Measurements from ENCODE around the gene CYLD.

The CYLD gene

DNA sequence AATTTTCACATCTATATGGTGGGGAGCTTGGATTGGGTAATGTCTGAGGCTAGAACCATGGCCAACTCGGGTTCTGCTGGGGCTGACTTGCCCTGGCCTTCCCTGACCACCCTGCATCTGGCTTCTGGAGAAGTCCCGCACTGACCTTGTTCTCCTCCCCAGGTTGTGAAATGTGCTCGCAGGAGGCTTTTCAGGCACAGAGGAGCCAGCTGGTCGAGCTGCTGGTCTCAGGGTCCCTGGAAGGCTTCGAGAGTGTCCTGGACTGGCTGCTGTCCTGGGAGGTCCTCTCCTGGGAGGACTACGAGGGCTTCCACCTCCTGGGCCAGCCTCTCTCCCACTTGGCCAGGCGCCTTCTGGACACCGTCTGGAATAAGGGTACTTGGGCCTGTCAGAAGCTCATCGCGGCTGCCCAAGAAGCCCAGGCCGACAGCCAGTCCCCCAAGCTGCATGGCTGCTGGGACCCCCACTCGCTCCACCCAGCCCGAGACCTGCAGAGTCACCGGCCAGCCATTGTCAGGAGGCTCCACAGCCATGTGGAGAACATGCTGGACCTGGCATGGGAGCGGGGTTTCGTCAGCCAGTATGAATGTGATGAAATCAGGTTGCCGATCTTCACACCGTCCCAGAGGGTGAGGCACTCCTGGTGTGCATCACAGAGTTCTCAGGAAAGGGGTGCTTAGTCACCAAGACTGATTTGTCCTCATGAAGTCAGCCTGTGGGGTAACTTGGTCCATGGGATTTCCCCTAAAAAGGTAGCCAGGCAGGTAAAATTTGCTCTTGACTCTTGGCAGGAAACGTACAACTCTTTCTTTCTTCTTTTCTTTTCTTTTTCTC, 42.3 kb upstream of the CYLD start:
- Histone ChIP-seq H2AFZ (ENCODE audit: low read length) (no peak overlapping the region), H4K20me1 (ENCODE audit: insufficient read depth, low read length) (no peaks in the 10 kb centered on the region), H3K4me2 (ENCODE audit: low read depth, low read length) (no peak overlapping the region), H3K36me3 (replicated peaks; ENCODE audit: insufficient read depth, low read length) (no peaks in the 10 kb centered on the region), H3K79me2 (ENCODE audit: low read length) (peaks cover 14% of the 10 kb centered on the region), H3K27ac (ENCODE audit: low read length) (no peak overlapping the region), H3K9me2 (replicated peaks; ENCODE audit: insufficient read depth, low read length) (no peaks in the 10 kb centered on the region), H3F3A (ENCODE audit: insufficient read depth, low read length) (peaks cover 22% of the 10 kb centered on the region; the same call in 1 of the 2 replicates), H3K9me3 (replicated peaks; ENCODE audit: insufficient read depth, low read length) (no peaks in the 10 kb centered on the region), H3K4me3 (ENCODE audit: low read length) (no peak overlapping the region), H3K9ac (ENCODE audit: low read length) (no peak overlapping the region), H3K27me3 (replicated peaks; ENCODE audit: insufficient read depth, low read length) (no peaks in the 10 kb centered on the region), H3K4me1 (ENCODE audit: low read length) (peaks cover 36% of the 10 kb centered on the region)
- no peak for TF ChIP-seq EZH2phosphoT487 (IDR thresholded peaks at IDR 0.05; ENCODE audit: low read length)
- TF ChIP-seq, protein P1, sequence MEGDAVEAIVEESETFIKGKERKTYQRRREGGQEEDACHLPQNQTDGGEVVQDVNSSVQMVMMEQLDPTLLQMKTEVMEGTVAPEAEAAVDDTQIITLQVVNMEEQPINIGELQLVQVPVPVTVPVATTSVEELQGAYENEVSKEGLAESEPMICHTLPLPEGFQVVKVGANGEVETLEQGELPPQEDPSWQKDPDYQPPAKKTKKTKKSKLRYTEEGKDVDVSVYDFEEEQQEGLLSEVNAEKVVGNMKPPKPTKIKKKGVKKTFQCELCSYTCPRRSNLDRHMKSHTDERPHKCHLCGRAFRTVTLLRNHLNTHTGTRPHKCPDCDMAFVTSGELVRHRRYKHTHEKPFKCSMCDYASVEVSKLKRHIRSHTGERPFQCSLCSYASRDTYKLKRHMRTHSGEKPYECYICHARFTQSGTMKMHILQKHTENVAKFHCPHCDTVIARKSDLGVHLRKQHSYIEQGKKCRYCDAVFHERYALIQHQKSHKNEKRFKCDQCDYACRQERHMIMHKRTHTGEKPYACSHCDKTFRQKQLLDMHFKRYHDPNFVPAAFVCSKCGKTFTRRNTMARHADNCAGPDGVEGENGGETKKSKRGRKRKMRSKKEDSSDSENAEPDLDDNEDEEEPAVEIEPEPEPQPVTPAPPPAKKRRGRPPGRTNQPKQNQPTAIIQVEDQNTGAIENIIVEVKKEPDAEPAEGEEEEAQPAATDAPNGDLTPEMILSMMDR (IDR thresholded peaks at IDR 0.05; ENCODE audit: low read length), result no peak
- TF ChIP-seq EZH2 (optimal IDR thresholded peaks at IDR 0.05; ENCODE audit: low read depth, low read length), result no peak
- no peak for DNase-seq

DNA sequence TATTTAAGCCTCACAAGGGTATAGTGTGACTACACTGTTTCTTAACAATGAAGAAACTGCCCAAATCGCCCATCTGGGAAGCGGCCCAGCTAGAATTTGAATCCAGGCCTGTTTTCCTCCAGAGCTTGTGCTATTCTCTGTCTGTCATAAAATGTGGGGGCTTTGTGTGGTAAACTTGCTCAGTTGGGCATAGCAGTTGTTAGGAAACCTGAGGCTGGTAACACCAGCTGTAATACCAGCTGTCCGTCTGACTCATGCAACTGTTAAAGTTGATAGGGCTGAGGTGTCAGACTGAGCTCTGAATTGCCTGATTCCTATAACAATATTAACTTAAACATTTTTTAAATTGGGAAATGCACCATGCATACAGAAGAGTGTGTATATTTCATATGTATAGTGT, 39.2 kb upstream of the CYLD start:
- no peak overlapping the region for H3K9ac ChIP-seq (ENCODE audit: low read length)
- no peak overlapping the region for H3K4me2 ChIP-seq (ENCODE audit: low read depth, low read length)
- H4K20me1 ChIP-seq (ENCODE audit: insufficient read depth, low read length), result no peaks in the 10 kb centered on the region
- H3K4me3 ChIP-seq (ENCODE audit: low read length), result no peak overlapping the region
- peaks cover 8% of the 10 kb centered on the region for H3K4me1 ChIP-seq (ENCODE audit: low read length)
- peaks cover 2% of the 10 kb centered on the region; the same call in 1 of the 2 replicates for H3K79me2 ChIP-seq (ENCODE audit: low read length)
- no peaks in the 10 kb centered on the region for H3K36me3 ChIP-seq (replicated peaks; ENCODE audit: insufficient read depth, low read length)
- H3K27me3 ChIP-seq (replicated peaks; ENCODE audit: insufficient read depth, low read length), result no peaks in the 10 kb centered on the region
- no peak for DNase-seq
- no peaks in the 10 kb centered on the region for H3K9me2 ChIP-seq (replicated peaks; ENCODE audit: insufficient read depth, low read length)
- no peak overlapping the region for H2AFZ ChIP-seq (ENCODE audit: low read length)
- H3F3A ChIP-seq (ENCODE audit: insufficient read depth, low read length), result peaks cover 5% of the 10 kb centered on the region; the same call in 1 of the 2 replicates
- no peaks in the 10 kb centered on the region for H3K9me3 ChIP-seq (replicated peaks; ENCODE audit: insufficient read depth, low read length)
- H3K27ac ChIP-seq (ENCODE audit: low read length), result no peak overlapping the region
- TF ChIP-seq EZH2 (optimal IDR thresholded peaks at IDR 0.05; ENCODE audit: low read depth, low read length), result no peak
- TF ChIP-seq, protein P1 (IDR thresholded peaks at IDR 0.05; ENCODE audit: low read length), result no peak
- no peak for TF ChIP-seq EZH2phosphoT487 (IDR thresholded peaks at IDR 0.05; ENCODE audit: low read length)

DNA sequence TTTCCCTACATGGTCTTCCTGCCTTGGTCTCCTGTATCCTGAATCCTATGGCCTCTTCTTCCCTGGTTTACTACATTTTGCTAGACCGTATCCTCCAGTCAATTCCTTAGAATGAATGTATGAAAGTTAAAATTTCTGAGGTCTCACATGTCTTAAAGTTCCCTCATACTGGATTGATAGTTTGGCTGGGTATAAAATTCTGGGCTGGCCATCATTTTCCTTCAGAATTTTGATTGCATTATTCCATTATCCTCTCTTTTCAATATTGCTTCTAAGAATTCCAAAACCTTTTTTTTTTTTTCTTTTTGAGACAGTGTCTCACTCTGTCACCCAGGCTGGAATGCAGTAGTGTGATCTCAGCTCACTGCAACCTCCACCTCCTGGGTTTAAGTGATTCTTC, 37.6 kb upstream of the CYLD start:
- Histone ChIP-seq H3K9ac (ENCODE audit: low read length) (no peak overlapping the region), H3K9me2 (replicated peaks; ENCODE audit: insufficient read depth, low read length) (no peaks in the 10 kb centered on the region), H3K36me3 (replicated peaks; ENCODE audit: insufficient read depth, low read length) (no peaks in the 10 kb centered on the region), H2AFZ (ENCODE audit: low read length) (no peak overlapping the region), H3K27me3 (replicated peaks; ENCODE audit: insufficient read depth, low read length) (no peaks in the 10 kb centered on the region), H3K4me3 (ENCODE audit: low read length) (no peak overlapping the region), H3K4me1 (ENCODE audit: low read length) (peaks cover 3% of the 10 kb centered on the region), H3K9me3 (replicated peaks; ENCODE audit: insufficient read depth, low read length) (no peaks in the 10 kb centered on the region), H3F3A (ENCODE audit: insufficient read depth, low read length) (no peaks in the 10 kb centered on the region), H3K4me2 (ENCODE audit: low read depth, low read length) (no peak overlapping the region), H3K79me2 (ENCODE audit: low read length) (no peaks in the 10 kb centered on the region), H4K20me1 (ENCODE audit: insufficient read depth, low read length) (no peaks in the 10 kb centered on the region), H3K27ac (ENCODE audit: low read length) (no peak overlapping the region)
- DNase-seq, result no peak
- TF ChIP-seq EZH2 (optimal IDR thresholded peaks at IDR 0.05; ENCODE audit: low read depth, low read length) (no peak), EZH2phosphoT487 (IDR thresholded peaks at IDR 0.05; ENCODE audit: low read length) (no peak)
- TF ChIP-seq, protein P1 (IDR thresholded peaks at IDR 0.05; ENCODE audit: low read length), result no peak

All from MM.1S (cell line).